ENCODE measurements around the gene SCGN.
"Not testable (repeated sequence)": the region's sequence is repeated elsewhere in the genome, so short reads cannot be mapped to it uniquely, and the experiment has no call there.

Gene SCGN

DNA sequence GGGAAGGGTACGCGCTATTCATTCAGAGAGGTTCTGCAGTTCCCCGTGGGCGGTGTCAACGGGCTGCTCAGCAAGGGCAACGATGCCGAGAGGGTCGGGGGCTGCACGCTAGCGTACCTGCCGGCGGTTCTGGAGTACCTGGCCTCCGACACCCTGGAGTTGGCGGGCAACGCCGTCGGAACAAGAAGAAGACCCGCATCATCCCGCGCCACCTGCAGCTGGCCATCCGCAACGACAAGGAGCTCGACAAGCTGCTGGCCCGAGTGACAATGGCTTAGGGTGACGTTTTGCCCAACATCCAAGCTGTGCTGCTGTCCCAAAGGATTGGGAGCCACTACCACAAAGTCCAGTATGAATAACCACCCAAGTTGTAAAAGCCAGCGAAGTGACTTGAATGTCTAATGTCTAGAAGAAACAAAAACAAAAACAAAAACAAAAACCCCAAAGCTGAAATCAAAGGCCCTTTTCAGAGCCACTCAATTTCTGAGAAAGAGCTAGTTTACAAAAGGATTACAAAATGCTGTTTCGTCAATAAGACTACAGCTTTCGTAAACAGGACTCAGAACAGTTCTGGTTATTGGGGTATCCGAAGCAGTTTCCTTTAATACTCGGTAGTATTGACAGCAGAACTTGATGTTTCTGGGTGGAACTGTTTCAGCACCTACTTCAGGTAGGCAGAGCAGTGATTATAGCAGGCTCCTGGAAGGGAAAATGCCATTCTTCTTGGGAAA lies 80.6 kb downstream of the SCGN start:
- no peak for DNase-seq

DNA sequence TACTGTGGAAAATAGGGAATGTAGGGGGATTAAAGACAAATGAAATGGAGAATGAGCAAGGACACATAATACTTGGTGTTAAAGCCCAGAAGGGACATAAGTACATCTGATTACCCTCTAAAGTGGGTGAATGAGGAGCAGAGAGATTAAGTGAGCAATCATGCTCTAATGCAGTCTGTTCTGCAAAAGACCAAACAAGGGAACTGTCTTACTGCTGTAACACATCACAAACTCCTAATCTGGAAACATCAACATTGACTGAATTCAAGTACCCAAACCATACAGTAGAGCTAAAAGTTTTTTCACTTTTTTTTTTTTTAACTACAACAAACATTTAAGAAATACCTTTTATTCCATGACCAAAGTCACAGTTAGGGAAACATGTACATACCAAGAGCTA lies 83.2 kb downstream of the SCGN start:
- DNase-seq = no peak

DNA sequence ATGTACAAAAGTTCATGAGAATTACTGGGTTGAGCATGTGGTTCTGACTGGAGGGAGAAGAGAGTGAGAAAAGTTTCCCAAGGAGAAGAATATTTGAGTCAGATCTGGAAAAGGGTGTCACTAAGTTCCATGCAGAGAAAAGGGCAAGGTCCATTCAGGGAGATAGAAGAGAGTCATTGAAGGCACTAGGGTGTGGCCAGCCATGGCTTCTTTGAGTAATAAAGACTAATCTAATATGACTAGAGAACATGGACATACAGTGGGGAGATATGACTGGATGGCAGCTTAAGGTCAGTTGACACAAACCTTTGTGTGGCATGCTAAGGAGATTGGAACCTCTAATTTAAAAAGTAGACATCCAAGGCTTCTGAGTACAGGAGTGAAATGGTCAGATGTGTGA lies 91.9 kb downstream of the SCGN start:
- no peak for DNase-seq

DNA sequence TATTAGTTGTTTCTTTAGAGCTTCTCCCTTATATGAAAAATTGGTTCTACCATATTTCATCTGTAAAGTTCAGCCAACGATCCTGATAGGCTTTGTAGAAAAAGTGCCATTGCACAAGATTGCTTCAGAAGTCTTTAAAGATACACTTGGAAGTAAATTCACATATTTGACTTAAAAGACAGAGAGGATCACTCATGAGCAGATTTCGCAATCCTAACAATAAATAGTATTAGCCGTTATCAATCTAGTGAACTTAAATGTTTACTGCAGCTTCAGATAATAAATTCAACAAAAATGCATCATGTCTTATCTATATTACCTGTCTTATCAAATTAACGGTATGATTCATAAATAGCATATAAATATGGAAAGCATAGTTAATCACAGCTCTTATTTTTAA lies 93.8 kb downstream of the SCGN start:
- DNase-seq = no peak

DNA sequence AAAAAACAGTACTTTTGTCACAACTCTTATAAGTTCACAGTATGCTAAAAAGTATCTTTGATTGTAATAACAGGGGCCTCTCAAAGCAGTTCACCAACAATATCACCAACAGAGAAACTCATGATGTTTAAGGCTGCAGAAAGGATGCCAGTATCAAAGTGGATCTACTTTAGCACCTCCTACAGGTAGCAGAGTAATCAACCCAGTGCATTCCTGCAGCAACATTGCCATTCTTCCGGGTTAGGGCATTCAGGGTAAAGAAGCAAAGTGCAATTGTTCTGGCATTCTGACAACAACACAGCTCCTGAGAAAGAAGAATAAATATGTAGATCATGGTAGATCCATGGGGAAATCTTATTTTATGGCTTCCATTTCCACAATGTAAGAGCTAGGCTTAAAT lies 95.0 kb downstream of the SCGN start:
- DNase-seq = no peak

DNA sequence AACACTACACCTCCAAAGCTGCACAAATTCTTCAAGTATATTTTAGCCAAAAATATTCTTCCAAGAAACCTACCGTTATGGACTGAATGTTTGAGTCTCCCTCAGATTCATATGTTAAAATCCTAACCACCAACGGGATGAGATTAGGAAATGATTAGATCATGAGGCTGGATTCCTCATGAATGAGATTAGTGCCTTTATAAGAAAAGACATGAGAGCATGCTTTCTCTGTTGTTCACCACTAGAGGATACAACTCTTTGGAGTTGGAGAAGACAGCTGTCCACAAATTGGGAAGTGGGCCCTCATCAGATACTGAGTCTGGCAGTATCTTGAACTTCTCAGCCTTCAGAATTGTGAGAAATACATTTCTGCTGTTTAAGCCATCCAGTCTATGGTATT lies 95.5 kb downstream of the SCGN start:
- no peak for DNase-seq

DNA sequence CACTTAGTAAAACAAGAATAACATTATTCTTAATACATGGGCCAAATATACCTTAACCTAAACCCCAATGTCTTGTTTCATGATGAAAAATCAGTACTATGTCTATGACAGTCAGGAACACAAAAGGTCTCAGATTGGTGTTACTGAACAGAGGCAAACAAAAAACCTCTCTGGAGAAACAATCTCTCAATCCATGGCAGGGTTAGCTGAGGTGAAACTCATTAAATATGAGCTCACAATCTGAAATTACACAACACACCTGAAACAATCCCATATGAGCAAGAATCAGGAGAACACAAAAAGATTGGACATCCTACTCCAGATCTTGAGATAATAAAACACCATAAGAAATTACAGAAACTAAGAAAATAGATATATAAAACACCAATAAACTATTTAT lies 96.0 kb downstream of the SCGN start:
- DNase-seq = no peak

DNA sequence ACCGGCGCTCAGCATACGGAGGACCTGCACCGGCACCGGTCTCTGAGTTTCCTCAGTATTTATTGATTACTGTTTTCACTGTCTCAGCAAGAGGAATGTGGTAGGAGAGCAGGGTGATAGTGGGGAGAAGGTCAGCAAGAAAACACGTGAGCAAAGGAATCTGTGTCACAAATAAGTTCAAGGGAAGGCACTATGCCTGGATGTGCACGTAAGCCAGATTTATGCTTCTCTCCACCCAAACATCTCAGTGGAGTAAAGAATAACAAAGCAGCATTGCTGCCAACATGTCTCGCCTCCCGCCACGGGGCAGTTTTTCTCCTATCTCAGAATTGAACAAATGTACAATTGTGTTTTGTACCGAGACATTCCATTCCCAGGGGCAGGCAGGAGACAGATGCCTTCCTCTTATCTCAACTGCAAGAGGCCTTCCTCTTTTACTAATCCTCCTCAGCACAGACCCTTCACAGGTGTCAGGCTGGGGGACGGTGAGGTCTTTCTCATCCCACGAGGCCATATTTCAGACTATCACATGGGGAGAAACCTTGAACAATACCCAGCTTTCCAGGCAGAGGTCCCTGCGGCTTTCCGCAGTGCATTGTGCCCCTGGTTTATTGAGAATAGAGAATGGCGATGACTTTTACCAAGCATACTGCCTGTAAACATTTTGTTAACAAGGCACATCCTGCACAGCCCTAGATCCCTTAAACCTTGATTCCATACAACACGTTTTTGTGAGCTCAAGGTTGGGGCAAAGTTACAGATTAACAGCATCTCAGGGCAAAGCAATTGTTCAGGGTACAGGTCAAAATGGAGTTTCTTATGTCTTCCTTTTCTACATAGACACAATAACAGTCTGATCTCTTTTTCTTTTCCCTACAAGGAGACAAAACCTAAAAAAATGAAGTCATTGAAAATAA lies 96.8 kb downstream of the SCGN start:
- DNase-seq = not testable (repeated sequence)

DNA sequence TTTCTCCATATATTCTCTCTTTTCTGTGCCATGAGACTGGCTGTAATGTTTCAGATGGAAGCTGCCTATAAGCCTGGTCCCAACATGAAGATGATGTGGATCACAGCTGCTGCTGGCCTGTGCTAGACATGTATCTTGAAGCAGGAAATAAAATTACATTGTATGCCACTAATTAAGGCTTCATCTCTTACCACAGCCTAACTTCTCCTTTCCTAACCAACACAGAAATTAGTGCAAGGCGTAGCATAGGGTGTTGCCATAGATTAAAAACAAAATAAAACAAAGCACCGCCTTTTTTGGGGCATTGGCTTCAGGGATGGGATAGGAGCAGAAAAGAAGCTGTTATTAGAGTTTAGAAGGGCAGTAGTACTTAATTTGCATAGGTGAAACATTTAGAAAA lies 97.8 kb downstream of the SCGN start:
- no peak for DNase-seq

DNA sequence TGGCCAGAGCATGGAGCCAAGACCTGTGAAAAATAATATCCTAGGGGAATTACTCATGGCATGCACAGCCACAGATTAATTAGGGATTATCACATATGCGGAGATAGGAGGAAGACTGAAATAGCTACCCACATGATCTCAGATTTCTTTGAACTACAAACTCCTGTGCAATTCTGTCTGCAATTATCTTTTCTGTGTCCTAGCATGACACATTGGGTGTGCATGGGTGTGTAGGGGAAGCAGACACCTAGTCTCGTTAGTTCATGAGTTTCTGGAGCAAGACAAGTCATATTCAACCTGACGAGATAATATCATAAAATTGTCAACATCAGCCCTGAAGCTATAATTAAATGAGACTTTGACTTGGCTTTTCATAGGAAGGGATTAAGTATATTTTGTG lies 98.9 kb downstream of the SCGN start:
- no peak for DNase-seq
